HG03175 (cell line): ENCODE data around the gene CASD1.
A peak's percentile ranks its signal among the peaks of the same experiment; 100 is the strongest.

Source experiments
- ATAC-seq: cut with Tn5 transposase; IDR thresholded peaks from one replicate; pipeline ENCODE4 v1.9.1; 2021; ENCODE audit warnings: mild to moderate bottlenecking, moderate library complexity; ENCODE audit not compliant: unreplicated experiment

CASD1 gene

GRCh38 chr7:94509264-94509886 is at the start of gene CASD1:
Gene CASD1, plus strand, starts transcription at chr7:94509809. Its CDS starts 276 bp downstream, at chr7:94510085.
- peak; percentile 67 for ATAC-seq

GRCh38 chr7:94466516-94466915 is 43.1 kb upstream of the CASD1 start:
- no peak for ATAC-seq

GRCh38 chr7:94471604-94472003 is 38.0 kb upstream of the CASD1 start:
- ATAC-seq, result no peak

- ATAC-seq, result no peak
These were observed 37.0 kb upstream of the CASD1 start for GRCh38 chr7:94472608-94473007.

- no peak for ATAC-seq
These were observed 33.3 kb upstream of the CASD1 start for GRCh38 chr7:94476251-94476840.

GRCh38 chr7:94477878-94478277 is 31.7 kb upstream of the CASD1 start:
- no peak for ATAC-seq

- ATAC-seq, result no peak
These were observed 30.9 kb upstream of the CASD1 start for GRCh38 chr7:94478648-94479214.

GRCh38 chr7:94481279-94481678 is 28.3 kb upstream of the CASD1 start:
- ATAC-seq, result no peak

- no peak for ATAC-seq
These were observed 26.8 kb upstream of the CASD1 start for GRCh38 chr7:94482796-94483195.

- ATAC-seq, result no peak
These were observed 25.8 kb upstream of the CASD1 start for GRCh38 chr7:94483843-94484242.

- no peak for ATAC-seq
These were observed 23.4 kb upstream of the CASD1 start for GRCh38 chr7:94486216-94486615.

GRCh38 chr7:94491410-94491809 is 18.2 kb upstream of the CASD1 start:
- no peak for ATAC-seq

- peak; percentile 99 for ATAC-seq
These were observed 17.0 kb upstream of the CASD1 start for GRCh38 chr7:94492601-94493000.

- ATAC-seq, result no peak
These were observed 11.5 kb upstream of the CASD1 start for GRCh38 chr7:94497874-94498670.

GRCh38 chr7:94498918-94499317 is 10.7 kb upstream of the CASD1 start:
- ATAC-seq, result no peak

GRCh38 chr7:94507462-94507861 is 2.1 kb upstream of the CASD1 start:
- ATAC-seq, result no peak

GRCh38 chr7:94507962-94508361 is 1.6 kb upstream of the CASD1 start:
- no peak for ATAC-seq

- peak; percentile 75 for ATAC-seq
These were observed 425 bp downstream of the CASD1 start for GRCh38 chr7:94509887-94510581.

- peak; percentile 26 for ATAC-seq
These were observed 1.2 kb downstream of the CASD1 start for GRCh38 chr7:94510582-94511496.

GRCh38 chr7:94511718-94512117 is 2.1 kb downstream of the CASD1 start:
- ATAC-seq, result no peak
